ENCODE data around the gene PPP6C. TPM values are rescaled to one million over a fixed set of nuclear protein-coding genes. Genes with fewer than 3 reads are reported as not detected.

Gene PPP6C
- total RNA-seq, 1 donor from 2014 or later: 14.1 TPM

DNA sequence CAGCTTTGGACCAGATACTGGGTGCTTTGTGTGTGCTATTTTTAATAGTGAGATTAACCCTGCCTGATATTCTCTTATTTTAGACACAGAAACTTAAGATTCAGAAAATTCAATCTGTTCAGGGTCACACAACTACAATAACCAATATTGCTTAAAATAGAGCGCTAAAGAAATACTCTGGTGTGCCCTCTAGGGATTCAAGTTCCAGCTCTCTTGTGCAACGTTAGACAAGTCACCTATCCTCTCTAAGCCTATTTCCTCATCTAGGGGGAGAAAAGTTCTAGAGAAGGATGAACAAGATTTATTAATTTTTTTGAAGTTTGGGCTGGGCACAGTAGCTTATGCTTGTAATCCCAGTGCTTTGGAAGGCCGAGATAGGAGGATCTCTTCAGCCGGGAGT is 44.2 kb downstream of the PPP6C start:
- no peak overlapping the region for H3K27ac ChIP-seq (ENCODE audit: low read depth, low read length)
- H3K9me3 ChIP-seq (ENCODE audit: control insufficient read depth in 3 of 3, low read length in 3 of 3): no peaks in the 10 kb centered on the region
- H3K4me3 ChIP-seq (ENCODE audit: low read length in 3 of 3): no peak overlapping the region
- peaks cover 8 to 15% (median 9%) of the 10 kb centered on the region in 3 donors for H3K4me1 ChIP-seq (ENCODE audit: control insufficient read depth in 3 of 3, insufficient read depth in 3 of 3, low read length in 3 of 3)
- H3K9ac ChIP-seq (ENCODE audit: low read depth in 1 of 3, low read length in 3 of 3): no peak overlapping the region
- H3K36me3 ChIP-seq (ENCODE audit: control insufficient read depth in 3 of 3, insufficient read depth in 3 of 3, low read length in 3 of 3): peaks cover 1 to 3% (median 2%) of the 10 kb centered on the region in 3 donors
- no peaks in the 10 kb centered on the region for H3K27me3 ChIP-seq (ENCODE audit: control insufficient read depth in 3 of 3, insufficient read depth in 3 of 3, low read length in 3 of 3)

DNA sequence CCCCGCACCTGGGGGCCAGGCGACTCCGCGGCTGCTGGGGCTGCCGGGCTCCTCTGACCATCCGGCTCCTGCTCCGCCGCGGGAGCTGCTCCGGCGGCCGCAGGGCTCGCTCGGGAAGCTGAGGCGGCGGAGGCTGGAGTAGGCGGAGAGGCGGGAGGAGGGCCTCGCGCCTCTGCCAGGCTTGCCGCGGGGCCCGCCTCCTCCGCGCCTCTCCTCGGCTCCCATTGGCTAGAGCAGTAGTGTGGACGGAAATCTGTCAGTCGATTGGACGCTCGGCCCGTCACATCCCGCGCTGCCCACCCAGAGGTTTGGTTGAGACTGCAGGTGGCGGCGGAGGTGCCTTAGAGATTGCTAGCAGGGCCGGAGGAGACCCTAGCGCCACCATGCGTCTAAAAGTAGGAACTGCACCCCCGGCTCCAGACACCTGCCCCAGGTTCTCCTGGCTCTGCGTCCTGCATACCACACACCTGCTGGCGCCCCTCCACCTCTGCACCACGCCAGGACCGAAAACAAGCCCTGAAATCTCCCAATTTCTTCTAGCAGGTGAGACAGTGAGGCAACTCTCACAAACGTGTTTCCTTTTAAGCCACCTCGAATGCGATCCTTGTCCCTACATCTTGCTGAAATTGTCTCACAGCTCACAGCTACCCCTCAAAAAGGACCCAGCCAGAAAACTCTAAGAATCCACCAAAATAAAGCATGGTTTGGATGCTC is 46.1 kb downstream of the PPP6C start, which contains the start of gene SCAI:
TSS of gene SCAI (minus strand) at position 152 of the 714 bp plus-strand sequence. CDS start at position 61, 91 bp downstream.
- H3K27ac ChIP-seq (ENCODE audit: low read depth, low read length): no peak within 1 kb of the TSS
- H3K36me3 ChIP-seq (ENCODE audit: control insufficient read depth in 3 of 3, insufficient read depth in 3 of 3, low read length in 3 of 3): no peaks in the 10 kb centered on the region
- peak within 1 kb of the TSS; percentile 76 to 81 (median 81) for H3K9ac ChIP-seq (ENCODE audit: low read depth in 1 of 3, low read length in 3 of 3)
- H3K9me3 ChIP-seq (ENCODE audit: control insufficient read depth in 3 of 3, low read length in 3 of 3): no peaks in the 10 kb centered on the region
- H3K27me3 ChIP-seq (ENCODE audit: control insufficient read depth in 3 of 3, insufficient read depth in 3 of 3, low read length in 3 of 3): no peaks in the 10 kb centered on the region
- peak within 1 kb of the TSS; percentile 76 to 84 (median 83) for H3K4me3 ChIP-seq (ENCODE audit: low read length in 3 of 3)
- peaks cover 8 to 15% (median 9%) of the 10 kb centered on the region in 3 donors for H3K4me1 ChIP-seq (ENCODE audit: control insufficient read depth in 3 of 3, insufficient read depth in 3 of 3, low read length in 3 of 3)

DNA sequence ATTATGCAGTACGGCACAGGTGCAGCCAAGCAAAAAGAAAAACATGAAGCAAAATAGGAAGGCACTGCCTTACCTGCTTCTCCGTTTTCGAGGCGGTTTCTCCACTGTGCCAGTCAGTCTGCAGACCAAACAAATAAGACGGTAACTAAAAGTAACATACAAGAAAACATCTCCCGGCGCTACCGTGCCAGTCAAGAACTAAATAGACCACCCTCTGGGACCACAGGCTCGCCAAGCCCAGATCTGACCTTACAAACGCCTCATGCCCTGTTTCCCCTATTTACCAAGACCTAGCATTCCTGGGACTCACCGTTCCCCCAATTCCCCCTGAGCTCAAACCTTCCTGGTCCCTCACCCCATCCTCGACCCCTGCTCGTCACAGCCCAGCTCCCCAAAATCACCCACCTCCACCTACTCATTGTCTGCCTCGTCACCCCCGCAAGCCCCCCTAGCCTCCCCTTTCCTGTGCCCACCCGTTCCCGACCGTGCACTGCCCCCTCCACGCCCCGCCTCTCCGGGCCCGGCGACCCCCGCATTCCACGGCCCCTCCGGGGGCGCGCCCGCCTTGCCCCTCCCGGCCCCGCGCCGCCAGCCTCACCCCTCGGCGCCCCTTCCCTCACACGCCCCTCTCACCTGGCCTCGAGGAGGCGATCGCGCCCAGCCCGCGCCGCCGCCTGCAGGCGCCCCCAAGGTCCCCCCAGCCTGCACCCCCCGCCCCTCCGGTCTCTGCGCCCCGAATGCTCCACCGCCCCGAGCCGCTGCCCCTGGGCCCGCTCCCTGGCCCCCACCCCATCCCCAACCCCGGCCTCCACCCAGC is 46.8 kb downstream of the PPP6C start:
- Histone ChIP-seq H3K27me3 (ENCODE audit: control insufficient read depth in 3 of 3, insufficient read depth in 3 of 3, low read length in 3 of 3) (no peaks in the 10 kb centered on the region), H3K4me3 (ENCODE audit: low read length in 3 of 3) (peak overlapping the region; percentile 76 to 84 (median 83)), H3K9ac (ENCODE audit: low read depth in 1 of 3, low read length in 3 of 3) (peak overlapping the region; percentile 73 to 81 (median 81)), H3K4me1 (ENCODE audit: control insufficient read depth in 3 of 3, insufficient read depth in 3 of 3, low read length in 3 of 3) (peaks cover 8 to 15% (median 9%) of the 10 kb centered on the region in 3 donors), H3K9me3 (ENCODE audit: control insufficient read depth in 3 of 3, low read length in 3 of 3) (no peaks in the 10 kb centered on the region), H3K36me3 (ENCODE audit: control insufficient read depth in 3 of 3, insufficient read depth in 3 of 3, low read length in 3 of 3) (no peaks in the 10 kb centered on the region), H3K27ac (ENCODE audit: low read depth, low read length) (no peak overlapping the region)

DNA sequence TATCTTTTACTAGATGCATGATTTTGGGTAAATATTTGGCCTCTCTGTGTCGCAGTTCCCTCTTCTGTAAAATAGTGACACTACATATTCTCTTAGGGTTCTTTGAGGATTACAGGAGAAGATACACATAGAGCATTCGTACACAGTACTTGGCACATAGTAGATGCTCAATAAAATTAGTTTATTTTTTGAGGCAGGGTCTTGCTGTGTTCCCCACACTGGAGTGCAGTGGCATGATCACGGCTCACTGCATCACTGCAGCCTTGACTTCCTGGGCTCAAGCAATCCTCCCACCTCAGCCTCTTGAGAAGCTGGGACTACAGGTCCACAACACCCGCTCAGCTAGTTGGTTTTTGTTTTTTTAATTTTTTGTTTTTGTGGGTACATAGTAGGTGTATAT is 47.9 kb downstream of the PPP6C start:
- no peaks in the 10 kb centered on the region for H3K27me3 ChIP-seq (ENCODE audit: control insufficient read depth in 3 of 3, insufficient read depth in 3 of 3, low read length in 3 of 3)
- H3K9me3 ChIP-seq (ENCODE audit: control insufficient read depth in 3 of 3, low read length in 3 of 3): no peaks in the 10 kb centered on the region
- no peak overlapping the region for H3K9ac ChIP-seq (ENCODE audit: low read depth in 1 of 3, low read length in 3 of 3)
- no peaks in the 10 kb centered on the region for H3K36me3 ChIP-seq (ENCODE audit: control insufficient read depth in 3 of 3, insufficient read depth in 3 of 3, low read length in 3 of 3)
- no peak overlapping the region for H3K27ac ChIP-seq (ENCODE audit: low read depth, low read length)
- no peak overlapping the region for H3K4me3 ChIP-seq (ENCODE audit: low read length in 3 of 3)
- peaks cover 8 to 15% (median 9%) of the 10 kb centered on the region in 3 donors for H3K4me1 ChIP-seq (ENCODE audit: control insufficient read depth in 3 of 3, insufficient read depth in 3 of 3, low read length in 3 of 3)

DNA sequence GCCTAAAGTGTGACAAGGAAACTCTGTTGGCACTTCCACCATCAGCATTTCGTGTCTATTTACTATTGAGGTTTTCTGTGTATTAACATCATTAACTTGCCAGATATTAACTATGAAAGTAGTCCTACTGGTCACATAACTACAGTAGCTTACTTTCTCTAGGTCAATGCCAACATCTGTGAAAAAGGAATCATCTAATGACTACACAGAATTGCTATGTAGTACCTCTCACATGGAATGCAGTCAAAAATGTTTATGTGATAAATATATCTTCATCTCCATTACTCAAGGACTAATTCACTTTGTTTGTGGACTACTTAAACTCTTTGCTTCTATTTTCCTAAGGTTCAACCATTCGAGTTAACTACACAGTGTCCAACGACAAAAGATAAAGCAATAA is 48.4 kb downstream of the PPP6C start:
- Histone ChIP-seq H3K27ac (ENCODE audit: low read depth, low read length) (no peak overlapping the region), H3K9ac (ENCODE audit: low read depth in 1 of 3, low read length in 3 of 3) (no peak overlapping the region), H3K36me3 (ENCODE audit: control insufficient read depth in 3 of 3, insufficient read depth in 3 of 3, low read length in 3 of 3) (no peaks in the 10 kb centered on the region), H3K9me3 (ENCODE audit: control insufficient read depth in 3 of 3, low read length in 3 of 3) (no peaks in the 10 kb centered on the region), H3K27me3 (ENCODE audit: control insufficient read depth in 3 of 3, insufficient read depth in 3 of 3, low read length in 3 of 3) (no peaks in the 10 kb centered on the region), H3K4me3 (ENCODE audit: low read length in 3 of 3) (no peak overlapping the region), H3K4me1 (ENCODE audit: control insufficient read depth in 3 of 3, insufficient read depth in 3 of 3, low read length in 3 of 3) (peaks cover 8 to 15% (median 9%) of the 10 kb centered on the region in 3 donors)

DNA sequence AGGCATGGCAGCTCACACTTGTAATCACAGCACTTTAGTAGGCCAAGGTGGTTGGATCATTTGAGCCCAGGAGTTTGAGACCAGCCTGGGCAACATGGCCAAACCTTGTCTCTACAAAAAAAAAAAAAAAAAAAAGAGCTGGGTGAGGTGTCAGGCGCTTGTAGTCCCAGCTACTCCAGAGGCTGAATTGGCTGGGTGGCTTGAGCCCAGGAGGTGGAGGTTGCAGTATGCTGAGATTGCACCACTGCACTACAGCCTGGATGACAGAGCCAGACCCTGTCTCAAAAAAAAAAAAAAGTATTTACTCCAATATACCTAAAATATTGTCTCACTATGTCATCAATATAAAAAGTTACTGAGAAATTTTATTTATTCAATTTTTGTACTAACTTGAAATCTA is 49.0 kb downstream of the PPP6C start:
- Histone ChIP-seq H3K4me3 (ENCODE audit: low read length in 3 of 3) (no peak overlapping the region), H3K9me3 (ENCODE audit: control insufficient read depth in 3 of 3, low read length in 3 of 3) (no peaks in the 10 kb centered on the region), H3K4me1 (ENCODE audit: control insufficient read depth in 3 of 3, insufficient read depth in 3 of 3, low read length in 3 of 3) (peaks cover 8 to 15% (median 9%) of the 10 kb centered on the region in 3 donors), H3K9ac (ENCODE audit: low read depth in 1 of 3, low read length in 3 of 3) (no peak overlapping the region), H3K27ac (ENCODE audit: low read depth, low read length) (no peak overlapping the region), H3K27me3 (ENCODE audit: control insufficient read depth in 3 of 3, insufficient read depth in 3 of 3, low read length in 3 of 3) (no peaks in the 10 kb centered on the region), H3K36me3 (ENCODE audit: control insufficient read depth in 3 of 3, insufficient read depth in 3 of 3, low read length in 3 of 3) (no peaks in the 10 kb centered on the region)

DNA sequence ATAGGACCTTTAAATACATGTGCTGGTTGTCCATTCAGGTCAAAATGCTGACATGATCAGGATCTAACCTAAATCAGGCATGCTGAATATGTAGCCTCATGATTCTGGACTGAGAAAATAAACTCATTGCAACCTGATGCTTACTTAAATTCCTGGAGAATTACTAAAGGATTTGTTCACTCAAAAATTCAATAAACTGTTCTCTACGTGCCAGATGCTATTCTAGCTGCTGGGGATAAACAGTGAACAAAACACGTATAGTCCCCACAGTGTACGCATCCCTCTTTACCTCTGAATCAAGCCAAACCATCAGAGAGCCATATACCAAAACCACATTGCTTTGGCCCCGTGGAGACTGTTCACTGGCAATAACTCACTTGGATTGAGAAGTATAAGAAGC is 52.4 kb downstream of the PPP6C start:
- Histone ChIP-seq H3K27me3 (ENCODE audit: control insufficient read depth in 3 of 3, insufficient read depth in 3 of 3, low read length in 3 of 3) (no peaks in the 10 kb centered on the region), H3K36me3 (ENCODE audit: control insufficient read depth in 3 of 3, insufficient read depth in 3 of 3, low read length in 3 of 3) (no peaks in the 10 kb centered on the region), H3K27ac (ENCODE audit: low read depth, low read length) (no peak overlapping the region), H3K9ac (ENCODE audit: low read depth in 1 of 3, low read length in 3 of 3) (no peak overlapping the region), H3K9me3 (ENCODE audit: control insufficient read depth in 3 of 3, low read length in 3 of 3) (no peaks in the 10 kb centered on the region), H3K4me1 (ENCODE audit: control insufficient read depth in 3 of 3, insufficient read depth in 3 of 3, low read length in 3 of 3) (peaks cover 0 to 8% (median 0%) of the 10 kb centered on the region in 3 donors), H3K4me3 (ENCODE audit: low read length in 3 of 3) (no peak overlapping the region)

DNA sequence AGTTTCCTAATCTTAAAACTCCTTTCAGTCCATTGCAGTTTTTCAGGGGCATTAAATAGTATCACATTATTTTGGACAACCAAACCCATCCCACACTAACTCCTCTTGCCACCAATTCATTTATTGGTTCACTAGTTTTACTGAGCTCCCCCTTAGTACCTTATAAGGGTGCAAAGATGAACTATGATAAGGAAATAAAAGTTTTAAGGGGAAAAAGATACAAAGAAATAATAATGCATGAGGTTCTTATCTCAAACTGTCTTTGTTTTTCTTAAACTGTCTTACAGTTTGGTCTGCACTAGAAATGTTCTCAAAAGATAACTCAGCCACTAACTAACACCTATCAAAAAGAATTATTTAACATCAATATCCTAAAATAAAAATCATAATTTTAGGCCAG is 54.6 kb downstream of the PPP6C start:
- Histone ChIP-seq H3K4me1 (ENCODE audit: control insufficient read depth in 3 of 3, insufficient read depth in 3 of 3, low read length in 3 of 3) (no peaks in the 10 kb centered on the region), H3K9me3 (ENCODE audit: control insufficient read depth in 3 of 3, low read length in 3 of 3) (no peaks in the 10 kb centered on the region), H3K4me3 (ENCODE audit: low read length in 3 of 3) (no peak overlapping the region), H3K9ac (ENCODE audit: low read depth in 1 of 3, low read length in 3 of 3) (no peak overlapping the region), H3K27me3 (ENCODE audit: control insufficient read depth in 3 of 3, insufficient read depth in 3 of 3, low read length in 3 of 3) (no peaks in the 10 kb centered on the region), H3K36me3 (ENCODE audit: control insufficient read depth in 3 of 3, insufficient read depth in 3 of 3, low read length in 3 of 3) (no peaks in the 10 kb centered on the region), H3K27ac (ENCODE audit: low read depth, low read length) (no peak overlapping the region)

DNA sequence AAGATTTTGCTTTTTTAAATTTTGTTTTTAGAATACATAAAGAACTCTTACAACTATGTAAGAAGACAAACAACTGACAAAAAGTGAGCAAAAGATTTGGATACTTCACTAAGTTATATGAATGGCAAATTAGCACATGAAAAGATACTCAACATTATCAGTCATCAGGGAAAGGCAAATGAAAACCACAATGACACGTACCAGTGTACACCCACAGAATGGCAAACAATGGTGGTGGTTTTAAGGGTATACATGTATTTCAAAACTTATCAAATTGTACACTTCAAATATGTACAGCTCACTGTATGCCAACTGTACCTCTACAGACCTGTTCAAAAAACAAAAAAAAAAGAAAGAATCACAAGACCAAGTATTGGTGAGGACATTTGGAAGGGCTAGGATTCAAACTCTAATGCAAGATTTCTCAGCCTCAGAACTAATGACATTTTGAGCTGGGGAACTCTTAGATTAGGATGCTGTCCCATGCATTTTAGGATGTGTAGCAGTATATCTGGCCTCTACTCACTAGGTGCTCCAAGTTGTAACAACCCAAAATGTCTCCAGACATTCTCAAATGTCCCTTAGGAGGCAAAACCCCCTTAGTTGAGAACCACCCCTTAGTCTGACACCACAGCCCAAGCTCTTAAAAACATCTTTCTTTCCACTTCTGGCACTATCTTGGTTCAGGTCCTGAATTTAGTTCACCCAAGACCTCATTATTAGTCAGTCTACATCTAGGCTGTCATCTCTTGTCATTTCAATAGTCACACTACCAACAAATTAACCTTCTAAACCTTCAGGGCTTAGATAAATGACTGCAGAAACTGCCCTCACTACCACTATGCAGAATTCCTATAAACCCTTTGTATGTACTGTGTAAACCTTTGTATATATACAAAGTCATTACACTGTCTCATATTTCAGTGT is 55.9 kb downstream of the PPP6C start:
- Histone ChIP-seq H3K4me3 (ENCODE audit: low read length in 3 of 3) (no peak overlapping the region), H3K27ac (ENCODE audit: low read depth, low read length) (no peak overlapping the region), H3K9me3 (ENCODE audit: control insufficient read depth in 3 of 3, low read length in 3 of 3) (no peaks in the 10 kb centered on the region), H3K27me3 (ENCODE audit: control insufficient read depth in 3 of 3, insufficient read depth in 3 of 3, low read length in 3 of 3) (no peaks in the 10 kb centered on the region), H3K4me1 (ENCODE audit: control insufficient read depth in 3 of 3, insufficient read depth in 3 of 3, low read length in 3 of 3) (no peaks in the 10 kb centered on the region), H3K36me3 (ENCODE audit: control insufficient read depth in 3 of 3, insufficient read depth in 3 of 3, low read length in 3 of 3) (no peaks in the 10 kb centered on the region), H3K9ac (ENCODE audit: low read depth in 1 of 3, low read length in 3 of 3) (no peak overlapping the region)

All from skeletal muscle tissue (tissue), 4 donors.